ENCODE data around the gene HS6ST3.

The HS6ST3 gene

DNA sequence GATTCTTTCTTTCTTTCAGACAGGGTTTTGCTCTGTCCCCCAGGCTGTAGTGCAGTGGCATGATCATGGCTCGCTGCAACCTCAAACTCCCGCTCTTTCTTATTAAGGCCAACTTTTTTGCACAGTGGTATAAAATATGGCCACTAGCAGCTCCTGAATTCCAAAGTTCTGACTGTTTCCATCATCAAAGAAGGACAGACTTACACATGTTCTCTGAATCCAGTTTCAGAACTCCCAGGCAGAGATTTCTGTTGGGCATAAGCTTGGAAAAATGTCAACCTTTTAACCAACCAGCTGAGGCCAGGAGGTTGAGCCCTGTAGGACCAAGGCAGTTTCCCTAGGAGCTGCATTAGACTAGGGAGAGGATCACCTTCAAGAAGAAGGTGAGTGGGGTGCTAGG lies 184.1 kb downstream of the HS6ST3 start:
- no peak overlapping the region for H3K27ac ChIP-seq (ENCODE audit: low read length)
- no peak overlapping the region for H2AFZ ChIP-seq (ENCODE audit: low read depth, low read length)
- H3K9me3 ChIP-seq (ENCODE audit: insufficient read depth, low read length), result no peaks in the 10 kb centered on the region
- no peak overlapping the region for H3K9ac ChIP-seq (ENCODE audit: low read length)
- H3K4me2 ChIP-seq (ENCODE audit: low read length), result no peak overlapping the region
- H4K20me1 ChIP-seq (ENCODE audit: insufficient read depth, low read length), result no peaks in the 10 kb centered on the region
- no peaks in the 10 kb centered on the region for H3K36me3 ChIP-seq (replicated peaks; ENCODE audit: low read depth, low read length)
- peaks cover 7% of the 10 kb centered on the region for H3K4me1 ChIP-seq (ENCODE audit: low read length)
- H3K27me3 ChIP-seq (ENCODE audit: low read depth, low read length), result 0 out of 2 replicates have a peak, but pooled peaks cover 3% of the 10 kb centered on the region
- H3K79me2 ChIP-seq (ENCODE audit: low read length), result no peaks in the 10 kb centered on the region
- TF ChIP-seq, protein P1, sequence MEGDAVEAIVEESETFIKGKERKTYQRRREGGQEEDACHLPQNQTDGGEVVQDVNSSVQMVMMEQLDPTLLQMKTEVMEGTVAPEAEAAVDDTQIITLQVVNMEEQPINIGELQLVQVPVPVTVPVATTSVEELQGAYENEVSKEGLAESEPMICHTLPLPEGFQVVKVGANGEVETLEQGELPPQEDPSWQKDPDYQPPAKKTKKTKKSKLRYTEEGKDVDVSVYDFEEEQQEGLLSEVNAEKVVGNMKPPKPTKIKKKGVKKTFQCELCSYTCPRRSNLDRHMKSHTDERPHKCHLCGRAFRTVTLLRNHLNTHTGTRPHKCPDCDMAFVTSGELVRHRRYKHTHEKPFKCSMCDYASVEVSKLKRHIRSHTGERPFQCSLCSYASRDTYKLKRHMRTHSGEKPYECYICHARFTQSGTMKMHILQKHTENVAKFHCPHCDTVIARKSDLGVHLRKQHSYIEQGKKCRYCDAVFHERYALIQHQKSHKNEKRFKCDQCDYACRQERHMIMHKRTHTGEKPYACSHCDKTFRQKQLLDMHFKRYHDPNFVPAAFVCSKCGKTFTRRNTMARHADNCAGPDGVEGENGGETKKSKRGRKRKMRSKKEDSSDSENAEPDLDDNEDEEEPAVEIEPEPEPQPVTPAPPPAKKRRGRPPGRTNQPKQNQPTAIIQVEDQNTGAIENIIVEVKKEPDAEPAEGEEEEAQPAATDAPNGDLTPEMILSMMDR (IDR thresholded peaks at IDR 0.05; ENCODE audit: low read depth, low read length), result no peak
- no peak for TF ChIP-seq EZH2phosphoT487 (IDR thresholded peaks at IDR 0.05; ENCODE audit: low read depth)
- no peak overlapping the region for H3K4me3 ChIP-seq (ENCODE audit: low read length)

DNA sequence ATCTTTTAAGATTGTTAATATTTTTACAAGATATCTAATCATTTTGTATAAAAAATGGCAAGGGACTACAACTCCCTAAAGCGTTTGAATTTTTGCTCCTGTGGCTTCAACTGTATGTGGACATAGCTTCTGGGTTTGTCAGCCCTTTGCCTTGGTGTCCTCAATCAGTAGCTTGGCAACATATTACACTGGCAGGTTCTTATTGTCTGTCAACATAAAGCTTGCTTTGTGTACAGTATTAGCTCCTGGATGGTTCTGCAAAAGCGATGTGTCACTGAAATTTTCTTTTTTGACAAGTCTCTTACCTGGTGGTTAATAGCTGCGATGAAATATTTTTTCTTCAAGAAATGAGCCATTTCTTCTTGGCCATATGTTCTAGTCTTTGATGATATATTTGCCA lies 190.0 kb downstream of the HS6ST3 start:
- no peaks in the 10 kb centered on the region for H4K20me1 ChIP-seq (ENCODE audit: insufficient read depth, low read length)
- TF ChIP-seq, protein P1 (IDR thresholded peaks at IDR 0.05; ENCODE audit: low read depth, low read length), result no peak
- TF ChIP-seq EZH2phosphoT487 (IDR thresholded peaks at IDR 0.05; ENCODE audit: low read depth), result no peak
- H2AFZ ChIP-seq (ENCODE audit: low read depth, low read length), result no peak overlapping the region
- no peaks in the 10 kb centered on the region for H3K36me3 ChIP-seq (replicated peaks; ENCODE audit: low read depth, low read length)
- H3K9ac ChIP-seq (ENCODE audit: low read length), result no peak overlapping the region
- H3K27ac ChIP-seq (ENCODE audit: low read length), result no peak overlapping the region
- no peaks in the 10 kb centered on the region; the same call in 1 of the 2 replicates for H3K27me3 ChIP-seq (ENCODE audit: low read depth, low read length)
- H3K4me2 ChIP-seq (ENCODE audit: low read length), result no peak overlapping the region
- no peaks in the 10 kb centered on the region for H3K9me3 ChIP-seq (ENCODE audit: insufficient read depth, low read length)
- no peak overlapping the region for H3K4me3 ChIP-seq (ENCODE audit: low read length)
- no peaks in the 10 kb centered on the region for H3K79me2 ChIP-seq (ENCODE audit: low read length)
- H3K4me1 ChIP-seq (ENCODE audit: low read length), result no peaks in the 10 kb centered on the region

DNA sequence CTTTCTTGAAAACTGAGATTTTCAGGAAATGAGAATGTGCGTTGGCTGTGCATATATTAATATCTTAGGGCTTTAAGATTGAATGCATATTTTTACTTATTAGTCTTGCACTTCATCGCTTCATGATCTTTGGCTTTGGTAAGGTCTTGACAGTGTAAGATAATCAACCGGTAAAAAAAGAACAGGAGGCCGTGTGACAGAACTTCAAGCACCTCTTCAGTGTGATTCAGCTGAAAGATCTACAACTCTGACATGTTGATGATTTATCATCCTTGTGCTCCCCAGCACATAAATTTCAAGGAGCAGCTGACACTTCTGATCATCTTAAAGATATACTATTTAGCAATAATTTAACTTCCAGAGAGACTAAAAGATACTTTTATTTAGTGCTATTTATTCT lies 195.1 kb downstream of the HS6ST3 start:
- TF ChIP-seq, protein P1 (IDR thresholded peaks at IDR 0.05; ENCODE audit: low read depth, low read length), result no peak
- no peak for TF ChIP-seq EZH2phosphoT487 (IDR thresholded peaks at IDR 0.05; ENCODE audit: low read depth)
- Histone ChIP-seq H3K27ac (ENCODE audit: low read length) (no peak overlapping the region), H3K79me2 (ENCODE audit: low read length) (no peaks in the 10 kb centered on the region), H4K20me1 (ENCODE audit: insufficient read depth, low read length) (no peaks in the 10 kb centered on the region), H2AFZ (ENCODE audit: low read depth, low read length) (no peak overlapping the region), H3K9ac (ENCODE audit: low read length) (no peak overlapping the region), H3K9me3 (ENCODE audit: insufficient read depth, low read length) (no peaks in the 10 kb centered on the region), H3K27me3 (ENCODE audit: low read depth, low read length) (no peaks in the 10 kb centered on the region; the same call in 1 of the 2 replicates), H3K4me2 (ENCODE audit: low read length) (no peak overlapping the region), H3K4me3 (ENCODE audit: low read length) (no peak overlapping the region), H3K36me3 (replicated peaks; ENCODE audit: low read depth, low read length) (no peaks in the 10 kb centered on the region), H3K4me1 (ENCODE audit: low read length) (no peaks in the 10 kb centered on the region)

GRCh38 chr13:96285729-96286128 lies 195.8 kb downstream of the HS6ST3 start:
- TF ChIP-seq, protein P1 (IDR thresholded peaks at IDR 0.05; ENCODE audit: low read depth, low read length), result no peak
- TF ChIP-seq EZH2phosphoT487 (IDR thresholded peaks at IDR 0.05; ENCODE audit: low read depth), result no peak
- Histone ChIP-seq H3K27me3 (ENCODE audit: low read depth, low read length) (no peaks in the 10 kb centered on the region; the same call in 1 of the 2 replicates), H3K4me2 (ENCODE audit: low read length) (no peak overlapping the region), H3K36me3 (replicated peaks; ENCODE audit: low read depth, low read length) (no peaks in the 10 kb centered on the region), H3K27ac (ENCODE audit: low read length) (no peak overlapping the region), H2AFZ (ENCODE audit: low read depth, low read length) (no peak overlapping the region), H3K9ac (ENCODE audit: low read length) (no peak overlapping the region), H3K4me1 (ENCODE audit: low read length) (no peaks in the 10 kb centered on the region), H4K20me1 (ENCODE audit: insufficient read depth, low read length) (no peaks in the 10 kb centered on the region), H3K9me3 (ENCODE audit: insufficient read depth, low read length) (no peaks in the 10 kb centered on the region), H3K79me2 (ENCODE audit: low read length) (no peaks in the 10 kb centered on the region), H3K4me3 (ENCODE audit: low read length) (no peak overlapping the region)

All from OCI-LY3 (cell line).